GM15510 (cell line): ENCODE measurements around the gene EP400.
A peak's percentile ranks its signal among the peaks of the same experiment; 100 is the strongest.

Source experiments
- POLR2A ChIP-seq: IDR thresholded peaks from 3 replicates; pipeline ENCODE4 v1.6.1; 2011; ENCODE audit warnings: borderline replicate concordance; ENCODE audit not compliant: insufficient read length; ENCODE audit errors: extremely low read depth

Gene EP400

DNA sequence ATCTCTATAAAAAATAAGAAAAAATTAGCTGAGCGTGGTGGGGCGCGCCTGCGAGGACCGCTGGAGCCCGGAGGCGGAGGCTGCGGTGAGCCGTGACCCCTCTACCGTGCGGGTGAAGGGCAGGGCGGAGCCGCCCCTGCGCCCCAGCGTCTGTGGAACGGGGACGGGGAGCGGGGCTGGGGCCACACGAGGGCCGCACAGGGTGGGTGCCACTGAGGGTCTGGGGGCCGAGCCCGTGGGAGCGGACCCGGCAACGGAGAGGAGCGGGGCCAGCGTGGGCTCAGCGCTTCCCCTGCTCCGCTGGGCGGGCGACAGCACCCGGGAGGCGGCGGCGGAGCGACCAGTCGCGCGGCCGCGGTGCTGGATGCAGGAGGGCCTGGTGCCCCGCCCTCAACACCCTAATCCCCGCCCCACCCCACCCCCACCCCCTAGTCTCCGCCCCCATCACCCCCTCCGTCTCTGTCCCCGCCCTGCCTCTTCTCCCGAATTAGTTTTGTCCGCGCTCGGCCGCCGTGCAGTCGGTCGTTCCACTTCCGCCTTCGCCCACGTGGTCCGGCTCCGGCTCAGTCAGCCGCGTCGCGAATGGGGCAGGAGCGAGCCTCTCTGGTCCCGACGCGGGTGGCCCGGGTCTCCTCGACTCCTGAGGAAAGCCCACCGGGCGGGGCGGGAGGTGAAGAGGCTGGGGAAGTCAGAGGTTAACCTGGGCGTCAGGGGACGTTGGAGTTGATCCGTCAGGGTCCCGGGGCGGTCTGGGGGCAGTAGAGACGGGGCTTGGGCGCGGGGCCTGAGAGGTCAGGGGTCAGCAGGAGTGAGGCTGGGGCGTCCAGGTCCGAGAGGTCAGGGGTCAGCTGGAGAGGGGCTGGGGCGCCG is 20.8 kb upstream of the EP400 start, which contains the start of gene PUS1:
PUS1 (plus strand) TSS at position 566 of the 870 bp plus-strand sequence. CDS start 447 bp downstream, outside the sequence.
- TF ChIP-seq POLR2A: peak; percentile 88

DNA sequence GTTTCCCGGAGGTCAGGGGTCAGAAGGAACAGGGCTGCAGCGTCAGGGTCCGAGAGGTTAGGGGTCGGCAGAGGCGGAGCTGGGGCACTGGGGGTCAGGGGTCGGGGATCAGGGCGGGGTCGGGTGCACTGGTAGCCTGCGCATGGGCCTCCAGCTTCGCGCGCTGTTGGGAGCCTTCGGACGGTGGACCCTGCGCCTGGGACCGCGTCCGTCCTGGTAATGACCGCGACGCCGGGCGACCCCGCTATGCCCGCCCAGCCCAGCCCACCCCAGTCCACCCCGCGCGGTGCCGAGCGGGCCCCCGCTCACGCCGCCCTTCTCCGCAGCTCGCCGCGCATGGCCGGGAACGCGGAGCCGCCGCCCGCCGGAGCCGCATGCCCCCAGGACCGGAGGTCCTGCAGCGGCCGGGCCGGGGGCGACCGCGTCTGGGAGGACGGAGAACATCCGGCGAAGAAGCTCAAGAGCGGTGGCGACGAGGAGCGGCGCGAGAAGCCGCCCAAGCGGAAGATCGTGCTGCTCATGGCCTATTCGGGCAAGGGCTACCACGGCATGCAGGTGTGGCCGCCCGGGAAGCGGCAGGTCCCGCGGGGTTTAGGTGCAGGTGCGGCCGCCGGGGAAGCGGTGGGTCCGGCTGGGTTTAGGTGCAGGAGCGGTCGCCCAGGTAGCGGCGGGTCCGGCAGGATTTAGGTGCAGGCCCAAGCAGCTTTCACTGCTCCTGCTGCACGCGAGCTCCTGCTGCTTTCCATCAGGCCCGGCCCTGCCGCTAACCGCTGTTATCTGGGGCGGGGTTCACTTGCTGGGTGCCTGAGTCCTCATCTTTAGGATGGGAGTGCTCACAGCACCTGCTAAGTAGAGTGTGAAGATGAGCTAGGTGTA is 19.9 kb upstream of the EP400 start:
- no peak for TF ChIP-seq POLR2A

DNA sequence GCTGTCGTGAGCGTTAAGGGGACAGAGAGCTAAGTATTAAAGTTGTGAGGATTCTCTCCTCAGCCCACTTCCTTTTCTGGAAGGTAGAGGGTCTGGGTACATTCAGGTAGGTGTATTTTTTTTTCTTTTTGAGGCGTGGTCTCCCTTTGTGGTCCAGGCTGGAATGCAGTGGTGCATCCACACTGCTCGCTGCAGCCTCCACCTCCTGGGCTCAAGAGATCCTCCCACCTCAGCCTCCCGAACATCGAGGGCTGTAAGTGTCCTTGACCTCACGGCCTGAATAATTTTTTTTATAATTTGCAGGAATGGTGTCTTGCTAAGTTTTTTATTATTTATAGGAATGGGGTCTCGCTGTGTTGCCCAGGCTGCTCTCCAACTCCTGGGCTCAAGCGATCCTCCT is 19.2 kb upstream of the EP400 start:
- TF ChIP-seq POLR2A: no peak

DNA sequence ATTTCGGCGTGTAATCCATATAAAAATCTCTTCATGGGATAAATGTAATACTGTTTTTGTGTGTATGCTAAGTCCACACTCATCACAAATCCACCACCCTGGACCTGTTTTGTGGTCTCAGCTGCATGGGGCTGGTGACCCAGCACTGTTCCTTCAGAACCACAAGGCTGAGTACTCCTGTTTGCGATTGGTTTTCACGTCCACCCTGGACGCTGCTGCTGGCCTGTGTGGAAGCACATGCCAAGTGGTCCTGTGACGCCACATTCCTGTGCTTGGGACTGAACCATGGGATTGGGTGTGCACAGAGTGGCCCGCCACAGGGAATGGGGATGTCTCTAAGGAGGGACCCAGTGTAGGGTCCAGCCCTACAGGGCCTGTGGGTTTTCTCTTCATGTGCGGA is 16.4 kb upstream of the EP400 start:
- no peak for TF ChIP-seq POLR2A

DNA sequence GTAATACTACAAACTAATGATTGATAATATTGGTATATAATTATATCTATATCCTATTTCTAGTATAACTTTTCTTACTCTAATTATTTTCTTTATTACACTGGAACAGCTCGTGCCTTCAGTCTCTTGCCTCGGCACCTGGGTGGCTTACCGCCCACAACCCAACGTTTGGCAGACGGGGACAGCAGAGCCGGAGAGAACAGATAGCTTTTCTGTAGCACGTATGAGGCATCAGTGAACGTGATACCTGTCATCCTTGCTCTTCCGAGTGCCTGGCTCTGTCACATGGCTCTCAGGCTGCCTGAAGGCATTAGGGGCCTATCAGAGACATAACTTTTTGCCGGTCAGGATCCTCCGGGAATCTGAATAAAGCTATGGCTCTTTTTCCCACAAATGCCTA is 15.2 kb upstream of the EP400 start:
- TF ChIP-seq POLR2A: no peak

DNA sequence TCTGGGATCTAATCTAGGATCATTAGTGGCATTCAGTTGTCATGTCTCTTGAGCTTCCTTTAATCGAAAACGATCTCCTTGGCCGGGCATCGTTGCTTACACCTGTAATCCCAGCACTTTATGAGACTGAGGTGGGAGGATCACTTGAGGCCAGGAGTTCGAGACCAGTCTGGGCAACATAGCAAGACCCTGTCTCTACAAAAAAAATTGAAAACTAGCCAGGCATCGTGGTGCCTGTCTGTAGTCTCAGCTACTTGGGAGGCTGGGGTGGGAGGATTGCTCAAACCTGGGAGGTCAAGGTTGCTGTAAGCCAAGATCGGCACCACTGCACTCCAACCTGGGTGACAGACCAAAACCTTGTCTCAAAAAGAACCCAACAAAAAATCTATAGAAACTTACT is 11.7 kb upstream of the EP400 start:
- TF ChIP-seq POLR2A: no peak

DNA sequence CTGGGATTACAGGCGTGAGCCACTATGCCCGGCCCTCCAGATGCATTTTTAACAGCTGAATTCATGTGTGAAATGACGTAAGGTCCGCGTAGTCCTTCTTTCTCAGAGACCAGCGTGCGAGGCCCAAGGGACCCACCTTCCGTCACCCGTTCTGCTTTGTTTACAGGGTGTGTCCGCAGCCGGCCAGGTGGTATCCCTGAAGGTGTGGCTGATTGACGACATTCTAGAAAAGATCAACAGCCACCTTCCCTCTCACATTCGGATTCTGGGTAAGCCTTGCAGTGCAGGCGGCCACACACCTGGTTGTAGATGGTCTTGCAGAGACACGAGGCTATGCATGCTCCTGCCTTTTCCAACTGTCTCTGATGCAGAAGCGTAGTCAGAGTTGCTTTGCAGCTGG is 10.7 kb upstream of the EP400 start:
- no peak for TF ChIP-seq POLR2A

DNA sequence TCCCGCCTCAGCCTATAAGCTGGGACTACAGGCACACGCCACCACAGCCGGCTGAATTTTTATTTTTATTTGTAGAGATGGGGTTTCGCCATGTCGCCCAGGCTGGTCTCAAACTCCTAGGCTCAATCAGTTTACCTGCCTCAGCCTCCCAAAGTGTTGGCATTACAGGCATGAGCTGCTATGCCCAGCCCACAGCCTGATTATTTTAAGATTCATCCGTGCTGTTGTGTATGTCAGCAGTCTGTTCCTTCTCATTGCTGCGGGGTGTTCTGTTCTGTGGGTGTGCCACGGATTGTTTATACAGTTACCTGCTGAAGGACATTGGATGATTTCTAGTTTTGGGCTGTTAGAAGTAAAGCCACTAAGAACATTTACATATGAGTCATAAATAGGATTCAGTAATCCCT is 9.6 kb upstream of the EP400 start:
- TF ChIP-seq POLR2A: no peak

DNA sequence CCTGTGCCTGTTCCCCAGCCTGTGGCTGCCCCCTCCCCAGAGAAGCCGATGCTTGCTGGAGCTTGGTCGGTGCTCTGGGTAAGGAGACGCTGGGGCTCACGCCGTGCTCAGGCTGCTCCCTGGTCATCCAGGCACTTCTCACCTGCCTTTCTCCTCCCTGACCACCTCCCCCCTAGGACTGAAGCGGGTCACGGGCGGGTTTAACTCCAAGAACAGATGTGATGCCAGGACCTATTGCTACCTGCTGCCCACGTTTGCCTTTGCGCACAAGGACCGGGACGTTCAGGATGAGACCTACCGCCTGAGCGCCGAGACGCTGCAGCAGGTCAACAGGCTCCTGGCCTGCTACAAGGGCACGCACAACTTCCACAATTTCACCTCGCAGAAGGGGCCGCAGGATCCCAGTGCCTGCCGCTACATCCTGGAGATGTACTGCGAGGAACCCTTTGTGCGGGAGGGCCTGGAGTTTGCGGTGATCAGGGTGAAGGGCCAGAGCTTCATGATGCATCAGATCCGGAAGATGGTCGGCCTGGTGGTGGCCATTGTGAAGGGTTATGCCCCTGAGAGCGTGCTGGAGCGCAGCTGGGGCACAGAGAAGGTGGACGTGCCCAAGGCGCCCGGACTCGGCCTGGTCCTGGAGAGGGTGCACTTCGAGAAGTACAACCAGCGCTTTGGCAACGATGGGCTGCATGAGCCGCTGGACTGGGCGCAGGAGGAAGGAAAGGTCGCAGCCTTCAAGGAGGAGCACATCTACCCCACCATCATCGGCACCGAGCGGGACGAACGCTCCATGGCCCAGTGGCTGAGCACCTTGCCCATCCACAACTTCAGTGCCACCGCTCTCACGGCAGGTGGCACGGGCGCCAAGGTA is 8.4 kb upstream of the EP400 start:
- no peak for TF ChIP-seq POLR2A

DNA sequence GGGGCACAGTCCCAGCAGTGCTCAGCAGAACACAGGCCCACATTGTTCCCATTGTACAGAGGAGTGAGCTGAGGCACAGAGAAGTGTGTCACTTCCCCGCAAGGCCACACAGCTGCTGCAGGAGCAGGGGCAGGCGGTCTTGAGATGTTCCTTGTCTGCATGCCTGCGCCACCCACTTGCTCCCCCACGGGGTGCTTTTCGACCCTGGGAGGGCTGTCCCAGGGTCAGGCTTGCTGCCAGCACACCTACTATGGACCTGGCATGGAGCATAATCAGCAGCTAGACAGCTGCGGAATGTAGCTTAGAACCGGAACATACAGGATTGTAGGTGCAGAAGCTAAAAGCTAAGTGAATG is 7.8 kb upstream of the EP400 start:
- TF ChIP-seq POLR2A: no peak

DNA sequence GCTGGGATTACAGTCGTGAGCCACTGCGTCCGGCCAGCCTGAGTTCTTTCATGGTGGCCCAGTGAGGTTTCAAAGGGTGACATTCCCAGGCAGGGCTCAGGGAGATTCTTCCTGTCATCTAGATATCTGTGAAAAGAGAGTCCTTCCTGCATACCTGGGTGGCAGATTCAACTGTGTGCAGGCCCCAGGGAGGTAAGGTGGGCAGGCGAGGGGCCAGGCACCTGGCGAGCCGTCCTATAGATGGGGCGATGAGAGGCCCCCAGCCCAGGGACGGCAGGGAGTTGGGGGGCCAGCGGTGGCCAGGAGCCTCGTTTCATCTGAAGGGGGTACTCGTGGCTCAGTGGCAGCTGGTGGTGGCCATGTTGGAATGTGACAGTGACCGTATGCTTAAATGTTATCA is 7.1 kb upstream of the EP400 start:
- no peak for TF ChIP-seq POLR2A

DNA sequence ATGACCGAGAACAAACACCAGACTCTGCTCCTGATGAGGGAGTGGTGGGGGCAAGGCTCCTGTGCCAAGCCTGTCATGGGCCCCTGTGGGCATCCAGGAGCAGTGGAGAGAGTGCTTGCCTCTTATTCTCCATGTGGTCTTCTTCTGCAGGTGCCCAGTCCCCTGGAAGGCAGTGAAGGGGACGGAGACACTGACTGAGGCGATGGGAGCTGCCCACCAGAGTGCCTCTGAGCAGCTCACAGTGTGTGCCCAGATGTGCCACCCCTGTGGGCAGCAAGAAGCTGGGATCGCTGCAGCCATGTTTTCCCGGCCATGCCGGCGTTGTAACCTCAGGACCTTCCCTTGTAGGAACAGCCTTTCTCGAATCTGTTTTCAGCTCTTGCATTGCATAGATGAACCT is 6.4 kb upstream of the EP400 start:
- TF ChIP-seq POLR2A: no peak

DNA sequence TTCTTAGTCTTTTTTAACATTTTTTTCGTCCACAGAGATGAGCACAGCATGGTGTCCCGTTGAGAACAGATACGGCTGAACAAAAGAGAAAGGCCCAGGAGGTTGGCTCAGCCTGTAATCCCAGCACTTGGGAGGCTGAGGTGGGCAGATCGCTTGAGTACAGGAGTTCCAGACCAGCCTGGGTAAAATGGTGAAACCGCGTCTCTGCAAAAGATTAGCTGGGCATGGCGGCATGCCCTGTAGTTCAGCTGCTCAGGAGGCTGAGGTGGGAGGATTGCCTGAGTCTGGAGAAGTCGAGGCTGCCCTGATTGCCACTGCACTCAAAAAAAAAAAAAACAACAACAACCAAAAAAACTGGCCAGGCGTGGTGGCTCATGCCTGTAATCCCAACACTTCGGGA is 5.9 kb upstream of the EP400 start:
- TF ChIP-seq POLR2A: no peak

DNA sequence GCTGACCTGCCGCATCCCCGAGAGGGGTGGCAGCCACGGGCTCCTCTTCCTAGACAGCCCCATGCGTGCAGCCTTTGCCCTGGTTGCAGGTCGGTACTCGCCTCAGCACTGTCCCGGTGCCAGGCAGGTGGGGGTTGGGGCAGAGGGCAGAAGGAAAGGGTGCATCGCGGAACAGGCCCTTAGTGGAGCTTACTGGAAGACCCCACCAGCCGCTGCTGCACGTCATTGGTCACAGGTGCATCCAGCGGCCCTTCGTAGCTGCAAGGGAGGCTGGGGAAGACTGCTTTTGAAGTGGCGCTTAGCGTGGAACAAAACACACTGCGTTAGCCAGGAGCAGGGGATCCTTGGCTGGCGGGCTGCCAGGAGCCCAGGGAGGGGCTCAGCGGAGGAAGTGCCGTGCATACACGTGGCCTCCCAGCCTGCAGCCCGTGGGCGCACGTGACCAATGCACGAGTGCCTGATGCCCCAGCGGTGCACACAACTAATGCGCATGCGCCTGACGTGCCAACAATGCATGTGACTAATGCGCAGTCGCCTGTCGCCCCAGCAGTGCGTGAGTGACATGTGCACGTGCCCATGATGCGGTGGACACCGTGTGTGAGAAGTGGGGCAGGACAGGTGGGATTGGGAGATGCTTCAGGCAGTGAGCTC is 5.0 kb upstream of the EP400 start:
- no peak for TF ChIP-seq POLR2A
